Astrocyte of the spinal cord (primary cell): ENCODE results near the gene RAB8B.

Experiments
- DNase-seq: peaks from one replicate; pipeline ENCODE4 v3.0.0; 2011; ENCODE audit warnings: low read depth, low spot score
- H3K4me3 ChIP-seq: 2 replicates; pipeline ENCODE4 v1.5.1; 2011; ENCODE audit warnings: low read depth, mild to moderate bottlenecking, low read length, moderate library complexity
- in situ Hi-C: cut with HindIII; loops from 2 replicates; pipeline ENCODE4 v1.10.0; 2017; ENCODE audit warnings: low sequenced_read_pairs
- TF ChIP-seq, protein P1 (sequence below): IDR thresholded peaks from 2 replicates; pipeline ENCODE4 v1.5.1; 2012; ENCODE audit warnings: low read depth, mild to moderate bottlenecking, low read length, inconsistent platforms

RAB8B gene

DNA sequence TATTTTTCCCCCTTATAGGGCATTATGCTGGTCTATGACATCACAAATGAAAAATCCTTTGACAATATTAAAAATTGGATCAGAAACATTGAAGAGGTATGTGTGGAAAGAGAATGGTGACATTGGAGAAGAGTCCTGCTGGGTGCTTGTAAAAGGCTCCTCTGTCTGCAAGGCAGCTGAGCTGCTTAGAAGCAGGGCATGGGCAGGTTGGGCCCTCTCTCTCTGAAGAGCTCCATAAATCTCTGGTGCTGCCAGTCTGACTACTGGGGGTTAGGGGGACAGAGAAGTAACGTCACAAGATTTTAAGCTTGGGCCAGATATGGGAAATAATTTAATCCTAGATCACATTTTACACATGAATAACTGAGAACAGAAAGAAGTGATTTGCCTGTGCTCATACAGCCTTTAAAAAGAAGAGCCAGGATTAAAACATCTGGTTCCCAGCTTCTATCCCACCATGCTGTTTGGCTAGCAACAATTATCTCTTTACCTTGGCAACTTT, 66.1 kb downstream of the RAB8B start:
- TF ChIP-seq, protein P1, sequence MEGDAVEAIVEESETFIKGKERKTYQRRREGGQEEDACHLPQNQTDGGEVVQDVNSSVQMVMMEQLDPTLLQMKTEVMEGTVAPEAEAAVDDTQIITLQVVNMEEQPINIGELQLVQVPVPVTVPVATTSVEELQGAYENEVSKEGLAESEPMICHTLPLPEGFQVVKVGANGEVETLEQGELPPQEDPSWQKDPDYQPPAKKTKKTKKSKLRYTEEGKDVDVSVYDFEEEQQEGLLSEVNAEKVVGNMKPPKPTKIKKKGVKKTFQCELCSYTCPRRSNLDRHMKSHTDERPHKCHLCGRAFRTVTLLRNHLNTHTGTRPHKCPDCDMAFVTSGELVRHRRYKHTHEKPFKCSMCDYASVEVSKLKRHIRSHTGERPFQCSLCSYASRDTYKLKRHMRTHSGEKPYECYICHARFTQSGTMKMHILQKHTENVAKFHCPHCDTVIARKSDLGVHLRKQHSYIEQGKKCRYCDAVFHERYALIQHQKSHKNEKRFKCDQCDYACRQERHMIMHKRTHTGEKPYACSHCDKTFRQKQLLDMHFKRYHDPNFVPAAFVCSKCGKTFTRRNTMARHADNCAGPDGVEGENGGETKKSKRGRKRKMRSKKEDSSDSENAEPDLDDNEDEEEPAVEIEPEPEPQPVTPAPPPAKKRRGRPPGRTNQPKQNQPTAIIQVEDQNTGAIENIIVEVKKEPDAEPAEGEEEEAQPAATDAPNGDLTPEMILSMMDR: no peak
- H3K4me3 ChIP-seq: no peak overlapping the region
- in situ Hi-C loops: no loop called here
- DNase-seq: no peak

DNA sequence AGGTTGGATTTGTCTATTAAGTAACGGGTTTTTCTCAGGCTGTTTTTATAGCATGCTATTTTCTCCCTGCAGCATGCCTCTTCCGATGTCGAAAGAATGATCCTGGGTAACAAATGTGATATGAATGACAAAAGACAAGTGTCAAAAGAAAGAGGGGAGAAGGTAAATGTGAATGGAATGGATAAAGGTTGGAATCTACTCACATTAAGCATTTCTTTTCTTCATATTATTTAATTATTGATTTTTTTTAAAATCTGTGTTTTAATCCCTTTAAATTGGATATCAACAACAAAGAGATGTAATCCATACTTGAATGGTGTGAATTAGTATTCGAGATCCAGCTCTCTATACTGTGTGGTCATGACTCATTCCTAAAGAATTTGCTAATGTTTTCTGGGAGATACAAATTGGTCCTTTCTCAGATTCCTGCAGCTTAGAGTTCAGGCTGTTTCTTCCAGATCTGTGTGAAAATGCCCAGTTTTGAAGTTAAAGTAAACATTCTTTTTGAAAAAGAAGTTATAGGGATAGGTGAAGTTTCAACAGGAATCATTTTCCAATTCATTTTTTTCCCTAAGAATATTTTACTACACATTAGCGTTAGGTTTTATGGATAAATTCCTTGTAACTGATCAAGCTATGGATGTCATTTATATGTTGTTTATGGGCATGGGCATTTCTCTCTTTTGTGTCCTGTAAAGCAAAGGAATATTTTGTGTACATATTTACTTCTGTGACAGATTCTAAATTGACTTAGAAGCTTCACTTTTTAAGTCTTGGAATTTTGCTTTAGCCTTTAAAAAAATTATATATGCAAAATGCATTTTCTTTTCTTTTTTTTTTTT, 67.2 kb downstream of the RAB8B start:
- no peak overlapping the region for H3K4me3 ChIP-seq
- DNase-seq: peak; percentile 90
- in situ Hi-C loops: no loop called here
- TF ChIP-seq, protein P1: no peak

DNA sequence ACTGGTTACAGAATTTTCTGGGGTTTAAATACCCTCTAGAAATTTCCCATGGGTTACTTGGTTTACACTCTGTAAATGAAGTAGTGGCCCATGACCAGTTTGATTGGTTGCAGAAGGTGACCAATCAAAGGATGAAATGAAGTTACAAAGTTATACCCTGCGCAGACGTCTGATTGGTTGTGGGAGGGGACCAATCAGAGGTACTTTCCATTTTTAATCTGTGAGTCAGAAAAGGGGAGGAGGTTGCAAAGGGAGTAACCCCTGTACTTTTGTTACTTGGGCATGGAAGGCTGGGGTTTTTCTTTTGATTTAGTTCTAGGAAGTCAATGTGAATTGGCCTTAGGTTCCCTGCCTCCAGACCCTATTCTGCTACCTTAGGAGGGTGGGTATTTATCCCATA, 69.3 kb downstream of the RAB8B start:
- no peak for DNase-seq
- TF ChIP-seq, protein P1: no peak
- in situ Hi-C loops: no loop called here

DNA sequence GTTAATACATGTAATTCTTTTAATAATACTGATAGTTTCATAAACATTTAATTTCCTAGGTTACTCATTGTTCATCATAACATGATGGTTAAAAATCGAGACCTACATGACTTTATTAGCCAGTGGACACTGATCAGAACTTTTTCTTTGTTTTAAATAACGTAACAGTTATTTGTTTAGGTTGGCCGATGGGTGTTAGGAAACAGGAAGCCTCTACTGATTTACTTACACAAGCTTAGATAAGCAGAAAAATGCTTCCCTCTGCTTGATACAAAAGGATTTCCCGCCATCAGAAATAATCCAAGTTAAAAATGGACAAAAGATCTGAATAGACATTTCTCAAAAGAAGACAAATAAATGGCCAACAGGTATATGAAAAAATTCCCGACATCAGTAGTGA, 71.4 kb downstream of the RAB8B start:
- no peak overlapping the region for H3K4me3 ChIP-seq
- TF ChIP-seq, protein P1: no peak
- no peak for DNase-seq
- in situ Hi-C loops: no loop called here

More for the DNA sequence above, 69.3 kb downstream of the RAB8B start:
- H3K4me3 ChIP-seq: no peak overlapping the region

DNA sequence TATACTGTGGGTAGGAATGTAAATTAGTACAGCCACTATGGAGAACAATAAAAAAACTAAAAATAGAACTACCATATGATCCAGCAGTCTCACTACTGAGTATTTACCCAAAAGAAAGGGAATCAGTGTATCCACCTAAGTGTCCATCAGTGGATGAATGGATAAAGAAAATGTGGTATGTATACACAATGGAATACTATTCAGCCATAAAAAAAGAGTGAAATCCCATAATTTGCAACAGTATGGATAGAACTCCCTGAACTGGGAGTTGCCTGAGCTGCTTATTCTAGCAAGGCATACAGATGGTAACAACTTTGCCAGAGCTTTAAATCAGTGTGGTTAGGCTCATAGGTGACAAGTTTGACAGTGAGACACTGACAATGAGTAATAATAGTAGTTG, 71.9 kb downstream of the RAB8B start:
- DNase-seq: no peak
- H3K4me3 ChIP-seq: no peak overlapping the region
- in situ Hi-C loops: no loop called here
- TF ChIP-seq, protein P1: no peak

DNA sequence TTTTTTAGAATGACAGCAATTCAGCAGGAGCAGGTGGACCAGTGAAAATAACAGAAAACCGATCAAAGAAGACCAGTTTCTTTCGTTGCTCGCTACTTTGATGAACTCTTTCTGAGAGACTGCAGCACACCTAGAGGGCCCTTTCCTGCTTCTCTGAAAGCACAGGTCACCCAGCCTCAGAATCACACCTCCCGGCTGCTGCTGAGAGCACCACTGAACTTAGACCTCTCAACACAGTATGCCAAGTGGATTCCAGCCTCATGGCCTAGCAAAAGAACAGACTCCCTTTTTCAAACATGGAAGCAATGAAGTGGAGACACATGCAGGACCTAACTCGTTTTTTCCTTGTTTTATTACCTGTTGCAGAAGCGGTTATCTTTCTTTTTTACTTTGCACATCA, 74.1 kb downstream of the RAB8B start:
- in situ Hi-C loops: no loop called here
- DNase-seq: no peak
- no peak overlapping the region for H3K4me3 ChIP-seq
- TF ChIP-seq, protein P1: no peak
